Putamen (tissue), 1 donor: ENCODE data around the gene KANSL1.
A peak's percentile ranks its signal among the peaks of the same experiment; 100 is the strongest.
"Not testable (repeated sequence)": the region's sequence is repeated elsewhere in the genome, so short reads cannot be mapped to it uniquely, and the experiment has no call there.

Experiments used
- DNase-seq: peaks from one replicate; pipeline ENCODE4 v3.0.0-alpha.2; 2016; ENCODE audit warnings: low spot score

The KANSL1 gene

DNA sequence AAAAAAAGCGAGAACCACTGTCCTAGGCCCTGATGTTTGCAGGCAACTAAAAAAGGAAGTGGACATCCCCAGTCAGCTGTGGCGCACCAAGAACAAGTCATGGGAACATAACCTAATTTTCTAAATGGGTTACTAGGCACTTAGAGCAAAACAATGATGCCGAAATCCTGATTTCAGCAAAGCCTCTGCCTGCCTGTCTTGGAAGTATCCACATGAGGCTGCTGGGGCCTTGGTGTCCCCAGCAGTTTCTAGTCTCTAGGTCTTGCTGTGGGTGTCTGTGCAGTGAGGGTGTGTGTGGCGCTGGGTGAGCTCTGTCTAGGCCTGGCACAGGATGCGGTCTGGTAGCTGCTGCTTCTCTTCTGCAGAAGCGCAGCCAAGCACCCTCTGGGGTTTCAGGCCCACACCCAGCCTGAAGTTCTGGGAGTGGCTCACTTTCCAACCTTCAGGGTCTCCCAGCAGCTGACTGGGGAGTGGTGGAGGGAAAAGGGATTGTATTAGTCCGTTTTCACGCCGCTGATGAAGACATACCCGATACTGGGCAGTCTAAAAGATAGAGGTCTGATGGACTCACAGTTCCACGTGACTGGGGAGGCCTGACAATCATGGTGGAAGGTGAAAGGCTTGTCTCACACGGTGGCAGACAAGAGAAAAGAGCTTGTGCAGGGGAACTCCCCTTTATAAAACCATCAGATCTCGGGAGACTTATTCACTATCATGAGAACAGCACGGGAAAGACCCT lies 173.0 kb downstream of the KANSL1 start:
- DNase-seq = no peak

- not testable (repeated sequence) for DNase-seq
Observed at GRCh38 chr17:46019408-46019925, 173.8 kb downstream of the KANSL1 start.

GRCh38 chr17:46013502-46014165 lies 179.6 kb downstream of the KANSL1 start:
- DNase-seq = peak; percentile 62

GRCh38 chr17:46013127-46013501 lies 180.1 kb downstream of the KANSL1 start:
- DNase-seq = no peak

GRCh38 chr17:46012506-46013079 lies 180.6 kb downstream of the KANSL1 start:
- no peak for DNase-seq

DNA sequence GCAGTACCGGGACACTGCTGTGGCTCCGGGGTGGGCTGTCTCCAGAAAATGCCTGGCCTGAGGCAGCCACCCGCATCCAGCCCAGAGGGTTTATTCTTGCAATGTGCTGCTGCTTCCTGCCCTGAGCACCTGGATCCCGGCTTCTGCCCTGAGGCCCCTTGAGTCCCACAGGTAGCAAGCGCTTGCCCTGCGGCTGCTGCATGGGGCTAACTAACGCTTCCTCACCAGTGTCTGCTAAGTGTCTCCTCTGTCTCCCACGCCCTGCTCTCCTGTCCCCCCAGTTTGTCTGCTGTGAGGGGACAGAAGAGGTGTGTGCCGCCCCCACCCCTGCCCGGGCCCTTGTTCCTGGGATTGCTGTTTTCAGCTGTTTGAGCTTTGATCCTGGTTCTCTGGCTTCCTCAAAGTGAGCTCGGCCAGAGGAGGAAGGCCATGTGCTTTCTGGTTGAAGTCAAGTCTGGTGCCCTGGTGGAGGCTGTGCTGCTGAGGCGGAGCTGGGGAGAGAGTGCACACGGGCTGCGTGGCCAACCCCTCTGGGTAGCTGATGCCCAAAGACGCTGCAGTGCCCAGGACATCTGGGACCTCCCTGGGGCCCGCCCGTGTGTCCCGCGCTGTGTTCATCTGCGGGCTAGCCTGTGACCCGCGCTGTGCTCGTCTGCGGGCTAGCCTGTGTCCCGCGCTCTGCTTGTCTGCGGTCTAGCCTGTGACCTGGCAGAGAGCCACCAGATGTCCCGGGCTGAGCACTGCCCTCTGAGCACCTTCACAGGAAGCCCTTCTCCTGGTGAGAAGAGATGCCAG lies 181.3 kb downstream of the KANSL1 start:
- DNase-seq = no peak

DNA sequence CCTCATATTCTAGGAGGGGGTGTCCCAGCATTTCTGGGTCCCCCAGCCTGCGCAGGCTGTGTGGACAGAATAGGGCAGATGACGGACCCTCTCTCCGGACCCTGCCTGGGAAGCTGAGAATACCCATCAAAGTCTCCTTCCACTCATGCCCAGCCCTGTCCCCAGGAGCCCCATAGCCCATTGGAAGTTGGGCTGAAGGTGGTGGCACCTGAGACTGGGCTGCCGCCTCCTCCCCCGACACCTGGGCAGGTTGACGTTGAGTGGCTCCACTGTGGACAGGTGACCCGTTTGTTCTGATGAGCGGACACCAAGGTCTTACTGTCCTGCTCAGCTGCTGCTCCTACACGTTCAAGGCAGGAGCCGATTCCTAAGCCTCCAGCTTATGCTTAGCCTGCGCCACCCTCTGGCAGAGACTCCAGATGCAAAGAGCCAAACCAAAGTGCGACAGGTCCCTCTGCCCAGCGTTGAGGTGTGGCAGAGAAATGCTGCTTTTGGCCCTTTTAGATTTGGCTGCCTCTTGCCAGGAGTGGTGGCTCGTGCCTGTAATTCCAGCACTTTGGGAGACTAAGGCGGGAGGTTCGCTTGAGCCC lies 182.5 kb downstream of the KANSL1 start:
- DNase-seq = no peak

GRCh38 chr17:46009681-46010596 lies 183.3 kb downstream of the KANSL1 start:
- no peak for DNase-seq

DNA sequence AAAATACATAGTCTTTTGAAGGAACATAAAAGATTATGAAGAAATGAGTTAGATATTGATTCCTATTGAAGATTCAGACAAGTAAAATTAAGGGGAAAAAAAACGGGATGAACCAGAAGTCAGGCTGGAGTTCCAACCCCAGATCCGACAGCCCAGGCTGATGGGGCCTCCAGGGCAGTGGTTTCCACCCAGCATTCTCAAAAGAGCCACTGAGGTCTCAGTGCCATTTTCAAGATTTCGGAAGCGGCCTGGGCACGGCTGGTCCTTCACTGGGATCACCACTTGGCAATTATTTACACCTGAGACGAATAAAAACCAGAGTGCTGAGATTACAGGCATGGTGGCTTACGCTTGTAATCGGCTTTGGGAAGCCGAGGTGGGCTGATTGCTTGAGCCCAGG lies 184.6 kb downstream of the KANSL1 start:
- DNase-seq = no peak

GRCh38 chr17:46007461-46007965 lies 185.7 kb downstream of the KANSL1 start:
- DNase-seq = no peak

DNA sequence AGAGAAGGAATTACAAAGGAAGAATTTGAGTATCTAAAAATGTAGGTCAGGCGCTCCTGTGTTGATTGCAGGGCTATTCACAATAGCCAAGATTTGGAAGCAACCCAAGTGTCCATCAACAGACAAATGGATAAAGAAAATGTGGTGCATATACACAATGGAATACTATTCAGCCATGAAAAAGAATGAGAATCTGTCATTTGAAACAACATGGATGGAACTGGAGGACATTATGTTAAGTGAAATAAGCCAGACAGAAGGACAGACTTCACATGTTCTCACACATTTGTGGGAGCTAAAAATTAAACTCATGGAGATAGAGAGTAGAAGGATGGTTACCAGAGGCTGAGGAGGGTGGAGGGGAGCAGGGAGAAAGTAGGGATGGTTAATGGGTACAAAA lies 187.1 kb downstream of the KANSL1 start:
- not testable (repeated sequence) for DNase-seq

- peak; percentile 82 for DNase-seq
Observed at GRCh38 chr17:46003907-46004748, 189.1 kb downstream of the KANSL1 start.

DNA sequence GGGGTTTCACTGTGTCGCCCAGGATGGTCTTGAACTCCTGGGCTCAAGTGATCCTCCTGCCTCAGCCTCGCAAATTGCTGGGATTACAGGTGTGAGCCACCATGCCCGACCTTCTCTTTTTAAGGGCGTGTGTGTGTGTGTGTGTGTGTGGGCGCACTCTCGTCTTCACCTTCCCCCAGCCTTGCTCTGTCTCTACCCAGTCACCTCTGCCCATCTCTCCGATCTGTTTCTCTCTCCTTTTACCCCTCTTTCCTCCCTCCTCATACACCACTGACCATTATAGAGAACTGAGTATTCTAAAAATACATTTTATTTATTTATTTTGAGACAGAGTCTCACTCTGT lies 190.3 kb downstream of the KANSL1 start:
- no peak for DNase-seq

DNA sequence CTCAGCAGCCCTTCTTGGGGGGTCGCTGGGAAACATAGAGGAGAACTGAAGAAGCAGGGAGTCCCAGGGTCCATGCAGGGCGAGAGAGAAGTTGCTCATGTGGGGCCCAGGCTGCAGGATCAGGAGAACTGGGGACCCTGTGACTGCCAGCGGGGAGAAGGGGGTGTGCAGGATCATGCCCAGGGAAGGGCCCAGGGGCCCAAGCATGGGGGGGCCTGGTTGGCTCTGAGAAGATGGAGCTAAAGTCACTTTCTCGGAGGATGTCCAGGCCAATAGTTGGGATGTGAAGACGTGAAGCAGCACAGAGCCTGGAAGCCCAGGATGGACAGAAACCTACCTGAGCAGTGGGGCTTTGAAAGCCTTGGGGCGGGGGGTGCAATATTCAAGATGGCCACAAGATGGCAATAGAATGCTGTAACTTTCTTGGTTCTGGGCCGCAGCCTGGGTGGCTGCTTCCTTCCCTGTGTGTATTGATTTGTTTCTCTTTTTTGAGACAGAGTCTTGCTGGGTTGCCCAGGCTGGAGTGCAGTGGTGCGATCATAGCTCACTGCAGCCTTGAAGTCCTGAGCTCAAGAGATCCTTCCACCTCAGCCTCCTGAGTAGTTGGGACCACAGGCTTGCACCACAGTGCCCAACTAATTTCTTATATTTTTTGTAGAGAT lies 190.8 kb downstream of the KANSL1 start:
- peak; percentile 66 for DNase-seq

GRCh38 chr17:46001390-46002310 lies 191.6 kb downstream of the KANSL1 start:
- no peak for DNase-seq

- no peak for DNase-seq
Observed at GRCh38 chr17:46000757-46001156, 192.5 kb downstream of the KANSL1 start.

GRCh38 chr17:46000292-46000691 lies 192.9 kb downstream of the KANSL1 start:
- no peak for DNase-seq

GRCh38 chr17:45999900-46000290 lies 193.3 kb downstream of the KANSL1 start:
- DNase-seq = no peak
